Neural cell (in vitro differentiated cells): ENCODE results near the gene LRRTM3. TPM values are rescaled to one million over a fixed set of nuclear protein-coding genes. Genes with fewer than 3 reads are reported as not detected.
A peak's percentile ranks its signal among the peaks of the same experiment; 100 is the strongest.

Experiments used
- H2AFZ ChIP-seq: fragments of 200-600, 300-800 bp; sonication (generic), shearing (Covaris generic); 2 replicates; pipeline ENCODE4 v1.6.0; 2014; ENCODE audit warnings: low read depth, mild to moderate bottlenecking, antibody characterized with exemption, low read length, moderate library complexity
- H3F3A ChIP-seq: fragments of 200-600 bp; shearing (Covaris generic); 2 replicates; pipeline ENCODE4 v1.6.1; 2016; ENCODE audit warnings: mild to moderate bottlenecking, moderate library complexity, mixed read lengths, antibody characterized with exemption, low read length; ENCODE audit not compliant: insufficient read depth, poor library complexity, severe bottlenecking
- H3K27ac ChIP-seq: fragments of 200-600, 300-800 bp; sonication (generic), shearing (Covaris generic); 2 replicates; pipeline ENCODE4 v1.5.1; 2014; ENCODE audit warnings: mild to moderate bottlenecking, low read length, moderate library complexity
- H3K27me3 ChIP-seq: fragments of 300-800, 200-600 bp; sonication (generic), shearing (Covaris generic); 2 replicates; pipeline ENCODE4 v1.6.0; 2014; ENCODE audit warnings: mild to moderate bottlenecking, low read depth, low read length, moderate library complexity; ENCODE audit not compliant: insufficient read depth
- H3K36me3 ChIP-seq: fragments of 300-800, 200-600 bp; sonication (generic), shearing (Covaris generic); 2 replicates; pipeline ENCODE4 v1.5.1; 2014; ENCODE audit warnings: mild to moderate bottlenecking, antibody characterized with exemption, low read length, moderate library complexity; ENCODE audit not compliant: insufficient read depth
- H3K4me2 ChIP-seq: fragments of 300-800, 200-600 bp; sonication (generic), shearing (Covaris generic); 2 replicates; pipeline ENCODE4 v1.6.0; 2014; ENCODE audit warnings: mild to moderate bottlenecking, low read length
- H3K4me3 ChIP-seq: fragments of 300-800, 200-600 bp; sonication (generic), shearing (Covaris generic); 2 replicates; pipeline ENCODE4 v1.5.1; 2014; ENCODE audit warnings: mild to moderate bottlenecking, low read length, moderate library complexity
- H3K79me2 ChIP-seq: fragments of 200-600 bp; shearing (Covaris generic); replicated peaks from 2 replicates; pipeline ENCODE4 v1.6.0; 2014; ENCODE audit warnings: mild to moderate bottlenecking, low read length, moderate library complexity; ENCODE audit not compliant: insufficient read depth
- H3K9ac ChIP-seq: fragments of 300-800, 200-600 bp; sonication (generic), shearing (Covaris generic); 2 replicates; pipeline ENCODE4 v1.6.1; 2016; ENCODE audit warnings: mild to moderate bottlenecking, low read length, mixed read lengths
- H3K9me2 ChIP-seq: fragments of 200-600 bp; shearing (Covaris generic); 2 replicates; pipeline ENCODE4 v1.6.1; 2016; ENCODE audit warnings: mild to moderate bottlenecking, low read length, mixed read lengths; ENCODE audit not compliant: insufficient read depth
- H3K9me3 ChIP-seq: fragments of 200-600, 300-800 bp; sonication (generic), shearing (Covaris generic); 2 replicates; pipeline ENCODE4 v1.6.1; 2016; ENCODE audit warnings: mild to moderate bottlenecking, mixed run types, low read length, moderate library complexity, mixed read lengths
- H4K20me1 ChIP-seq: fragments of 200-600 bp; shearing (Covaris generic); 2 replicates; pipeline ENCODE4 v1.6.1; 2016; ENCODE audit warnings: mild to moderate bottlenecking, mixed run types; ENCODE audit not compliant: insufficient read depth
- CTCF ChIP-seq: fragments of 450-650 bp; IDR thresholded peaks from 2 replicates; pipeline ENCODE4 v1.5.1; 2014; ENCODE audit warnings: antibody characterized with exemption, mild to moderate bottlenecking, moderate library complexity; ENCODE audit not compliant: poor library complexity, severe bottlenecking
- EP300 ChIP-seq: fragments of 450-650 bp; conservative IDR thresholded peaks from 2 replicates; pipeline ENCODE4 v1.6.1; 2014; ENCODE audit warnings: antibody characterized with exemption, mild to moderate bottlenecking, moderate library complexity; ENCODE audit not compliant: poor library complexity, severe bottlenecking
- EZH2 ChIP-seq: fragments of 200-600, 300-800 bp; shearing (Covaris generic), sonication (generic); IDR thresholded peaks from 2 replicates; pipeline ENCODE4 v1.6.1; 2014; ENCODE audit warnings: antibody characterized with exemption, low read length, borderline replicate concordance, mild to moderate bottlenecking; ENCODE audit not compliant: insufficient read depth, poor library complexity, severe bottlenecking
- MXI1 ChIP-seq: fragments of 450-650 bp; conservative IDR thresholded peaks from 2 replicates; pipeline ENCODE4 v1.6.1; 2014; ENCODE audit warnings: antibody characterized with exemption, mild to moderate bottlenecking; ENCODE audit not compliant: poor library complexity, severe bottlenecking
- POLR2AphosphoS5 ChIP-seq: IDR thresholded peaks from 2 replicates; pipeline ENCODE4 v1.6.1; 2012
- RAD21 ChIP-seq: fragments of 450-650 bp; conservative IDR thresholded peaks from 2 replicates; pipeline ENCODE4 v1.6.1; 2014; ENCODE audit warnings: antibody characterized with exemption, mild to moderate bottlenecking, moderate library complexity
- REST ChIP-seq: IDR thresholded peaks from 2 replicates; pipeline ENCODE4 v1.6.1; 2012; ENCODE audit warnings: borderline replicate concordance
- SMC3 ChIP-seq: fragments of 450-650 bp; conservative IDR thresholded peaks from 2 replicates; pipeline ENCODE4 v1.6.1; 2014; ENCODE audit warnings: antibody characterized with exemption, mild to moderate bottlenecking, moderate library complexity; ENCODE audit not compliant: poor library complexity
- TAF1 ChIP-seq: IDR thresholded peaks from 2 replicates; pipeline ENCODE4 v1.6.1; 2012; ENCODE audit warnings: low read depth
- polyA plus RNA-seq: library from polyadenylated mRNA; depleted of rRNA; stranded (reverse); fragments of >200 nt; gene quantifications from 2 replicates; pipeline ENCODE4 v1.2.3, GENCODE V29; 2014

The LRRTM3 gene
- polyA plus RNA-seq, 1 donor from 2014 or later = 3.2 TPM

- H3K36me3 ChIP-seq = no peaks in the 10 kb centered on the region
- H3K9ac ChIP-seq = no peak overlapping the region
- H2AFZ ChIP-seq = no peak overlapping the region
- H3F3A ChIP-seq = no peaks in the 10 kb centered on the region
- H4K20me1 ChIP-seq = no peaks in the 10 kb centered on the region
- no peak overlapping the region for H3K4me2 ChIP-seq
- no peaks in the 10 kb centered on the region for H3K9me2 ChIP-seq
- no peaks in the 10 kb centered on the region for H3K79me2 ChIP-seq
- no peak overlapping the region for H3K27ac ChIP-seq
- H3K9me3 ChIP-seq = no peaks in the 10 kb centered on the region
- TF ChIP-seq RAD21 = no peak
- no peak for TF ChIP-seq TAF1
- no peak for TF ChIP-seq EP300
- no peaks in the 10 kb centered on the region for H3K27me3 ChIP-seq
- H3K4me3 ChIP-seq = no peak overlapping the region
Observed at GRCh38 chr10:66888237-66888636, 37.6 kb upstream of the LRRTM3 start.

DNA sequence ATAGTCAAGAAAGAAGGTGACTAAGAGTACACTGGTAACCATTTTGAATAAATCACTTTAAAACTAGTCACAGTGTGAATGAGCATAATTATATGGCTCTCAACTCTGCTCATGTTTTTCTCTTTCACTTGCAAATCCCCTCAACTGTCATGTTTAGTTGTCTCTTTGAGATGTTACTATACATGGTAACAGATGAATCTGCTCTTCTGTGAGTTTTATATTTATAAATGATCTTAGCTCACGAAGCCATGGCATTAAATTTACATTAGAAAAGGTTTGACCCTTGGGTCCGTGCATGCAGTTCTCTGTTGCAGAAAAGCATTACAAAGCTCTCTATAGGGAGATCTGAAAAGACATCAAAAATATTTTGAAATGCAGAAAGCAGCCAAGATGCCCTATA lies 33.0 kb upstream of the LRRTM3 start:
- H3K36me3 ChIP-seq = no peaks in the 10 kb centered on the region
- H3K9ac ChIP-seq = no peak overlapping the region
- H3K79me2 ChIP-seq = no peaks in the 10 kb centered on the region
- H3K4me3 ChIP-seq = peak overlapping the region; percentile 41
- H3K27ac ChIP-seq = peak overlapping the region; percentile 38
- no peaks in the 10 kb centered on the region for H4K20me1 ChIP-seq
- TF ChIP-seq SMC3 (no peak), EP300 (peak; percentile 74), POLR2AphosphoS5 (peak; percentile 82)
- no peak overlapping the region for H2AFZ ChIP-seq
- H3K27me3 ChIP-seq = no peaks in the 10 kb centered on the region
- no peaks in the 10 kb centered on the region for H3K9me2 ChIP-seq
- no peaks in the 10 kb centered on the region for H3F3A ChIP-seq
- peak overlapping the region; percentile 37 for H3K4me2 ChIP-seq
- no peaks in the 10 kb centered on the region for H3K9me3 ChIP-seq

GRCh38 chr10:66910671-66911070 lies 15.2 kb upstream of the LRRTM3 start:
- Histone ChIP-seq H3K27me3 (no peaks in the 10 kb centered on the region), H3K79me2 (no peaks in the 10 kb centered on the region), H3K9me3 (no peaks in the 10 kb centered on the region), H3K4me3 (no peak overlapping the region), H3K27ac (no peak overlapping the region), H3F3A (no peaks in the 10 kb centered on the region), H3K9me2 (no peaks in the 10 kb centered on the region), H2AFZ (no peak overlapping the region), H3K9ac (no peak overlapping the region), H3K36me3 (no peaks in the 10 kb centered on the region), H3K4me2 (no peak overlapping the region), H4K20me1 (no peaks in the 10 kb centered on the region)
- no peak for TF ChIP-seq REST

- no peaks in the 10 kb centered on the region for H3K27me3 ChIP-seq
- no peaks in the 10 kb centered on the region for H3K9me2 ChIP-seq
- no peak overlapping the region for H3K4me2 ChIP-seq
- no peaks in the 10 kb centered on the region for H3F3A ChIP-seq
- no peak overlapping the region for H3K4me3 ChIP-seq
- H3K79me2 ChIP-seq = no peaks in the 10 kb centered on the region
- no peak overlapping the region for H3K27ac ChIP-seq
- TF ChIP-seq RAD21 (no peak), SMC3 (no peak), EZH2 (no peak), MXI1 (no peak), TAF1 (no peak), POLR2AphosphoS5 (no peak), EP300 (no peak), CTCF (no peak), REST (no peak)
- H4K20me1 ChIP-seq = no peaks in the 10 kb centered on the region
- H3K9ac ChIP-seq = no peak overlapping the region
- no peak overlapping the region for H2AFZ ChIP-seq
- H3K9me3 ChIP-seq = no peaks in the 10 kb centered on the region
- H3K36me3 ChIP-seq = no peaks in the 10 kb centered on the region
Observed at GRCh38 chr10:66916030-66916429, 9.8 kb upstream of the LRRTM3 start.
